Measurements from ENCODE around the gene CIC. TPM values are rescaled to one million over a fixed set of nuclear protein-coding genes. Genes with fewer than 3 reads are reported as not detected.
"Not testable (repeated sequence)": the region's sequence is repeated elsewhere in the genome, so short reads cannot be mapped to it uniquely, and the experiment has no call there.

Gene CIC
- total RNA-seq, 2 donors from 2014 or later, result 112 to 125 TPM

DNA sequence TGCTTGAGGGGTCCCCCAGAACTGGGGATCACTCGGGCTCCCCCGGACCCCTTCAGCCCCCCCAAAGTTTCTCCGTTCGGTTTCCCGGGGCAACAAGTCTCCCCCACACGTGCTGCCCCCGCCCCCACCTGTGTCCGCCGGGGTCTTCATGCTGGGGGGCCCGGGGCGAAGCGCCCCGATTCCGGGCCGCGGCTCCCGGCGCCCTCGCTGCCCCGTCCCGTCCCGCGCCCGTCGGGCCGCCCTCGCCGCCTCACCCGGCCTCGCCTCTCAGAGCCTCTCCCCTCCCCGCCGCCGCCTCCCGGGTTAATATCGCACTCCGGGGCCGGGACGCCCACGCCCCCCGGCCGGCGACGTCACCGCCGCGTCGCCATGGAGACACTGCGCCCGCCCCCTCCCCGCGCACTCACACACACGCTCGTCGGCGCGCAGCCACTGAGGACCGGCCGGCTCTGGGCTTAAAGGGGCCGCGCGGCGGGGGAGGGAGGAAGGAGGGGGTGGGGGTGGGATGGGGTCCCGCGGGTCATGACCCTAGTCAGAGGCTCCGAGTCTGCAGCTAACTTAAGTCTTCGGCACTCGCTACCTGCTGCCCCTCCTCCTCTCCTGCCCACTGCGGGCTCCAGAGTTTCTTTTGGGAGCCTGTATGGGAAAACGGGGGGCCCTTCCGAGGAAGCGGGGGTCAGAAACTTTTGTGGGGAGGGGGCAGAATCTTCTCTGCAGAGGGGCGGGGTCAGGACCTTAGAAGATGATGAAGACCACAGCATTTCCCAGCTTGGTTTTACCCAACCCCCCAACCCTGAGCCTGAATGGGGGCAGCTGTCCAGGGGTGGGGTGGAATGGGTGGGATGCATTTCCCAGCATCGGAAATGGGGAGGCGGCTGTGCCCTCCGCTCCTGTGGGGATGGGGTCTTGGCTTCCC is 13.9 kb upstream of the CIC start, which contains the start of gene ERF:
ERF (minus strand) TSS at position 279 of the 916 bp plus-strand sequence; CDS start at position 150, 129 bp downstream.
- H3K27me3 Mint-ChIP-seq, result no peaks in the 10 kb centered on the region
- no peaks in the 10 kb centered on the region for H3K36me3 Mint-ChIP-seq (ENCODE audit: low read depth)
- H3K4me3 Mint-ChIP-seq, result peak within 1 kb of the TSS; percentile 86
- ATAC-seq (peak; percentile 82), DNase-seq (peak; percentile 93 to 94 (median 93))
- H3K4me1 Mint-ChIP-seq, result peaks cover 20% of the 10 kb centered on the region
- peak within 1 kb of the TSS; percentile 61 for H3K27ac Mint-ChIP-seq
- H3K9me3 ChIP-seq (ENCODE audit: control insufficient read depth, low read length, poor library complexity, severe bottlenecking), result no peaks in the 10 kb centered on the region

DNA sequence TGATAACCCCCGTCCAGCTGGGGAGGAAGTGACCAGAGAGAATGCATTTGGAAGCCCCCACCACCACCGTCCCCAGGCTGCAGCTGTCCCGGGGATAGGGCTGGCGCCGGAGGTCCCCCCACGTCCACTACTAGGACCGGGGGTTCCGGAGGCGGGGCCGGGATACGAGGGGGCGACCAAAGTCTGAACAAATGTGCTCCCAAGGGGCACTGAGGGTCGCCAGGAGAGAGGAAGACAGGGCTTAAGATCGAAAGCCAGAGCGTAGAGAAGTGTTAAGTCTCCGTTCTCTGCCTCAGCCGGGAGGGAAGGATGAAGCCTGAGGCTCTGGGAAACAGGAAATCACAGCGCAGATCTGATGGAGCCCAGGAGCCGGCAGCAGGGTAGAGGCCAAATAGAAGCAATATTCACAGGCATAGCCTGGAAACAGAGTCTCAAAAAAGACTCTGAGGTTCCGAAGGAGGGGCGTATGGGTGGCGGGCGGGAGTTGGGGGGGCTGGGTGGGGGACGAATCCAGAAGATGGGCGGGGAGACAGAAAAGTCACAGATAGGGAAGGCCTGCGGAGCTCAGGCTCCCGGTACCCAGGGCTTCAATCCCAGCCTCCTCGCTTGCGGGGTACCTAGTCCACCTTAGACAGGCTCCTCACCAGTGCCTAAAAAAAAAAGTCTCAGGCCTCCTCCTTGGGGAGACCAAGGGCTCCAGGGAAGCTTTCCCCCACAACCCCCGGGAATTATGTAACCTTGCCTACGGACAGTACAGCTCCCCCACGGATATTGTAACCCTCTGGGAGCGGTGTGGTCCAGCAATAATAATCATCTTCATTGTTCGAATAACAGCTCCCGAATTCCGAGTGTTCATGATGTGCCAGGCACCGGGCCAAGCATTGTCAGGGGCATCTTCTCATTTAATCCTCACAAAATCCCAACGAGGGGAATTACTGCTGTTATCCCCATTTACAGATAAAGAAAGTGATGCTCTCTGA is 13.0 kb upstream of the CIC start:
- Mint-ChIP-seq H3K4me1 (peaks cover 20% of the 10 kb centered on the region), H3K27me3 (no peaks in the 10 kb centered on the region), H3K36me3 (ENCODE audit: low read depth) (no peaks in the 10 kb centered on the region), H3K4me3 (peak overlapping the region; percentile 86), H3K27ac (peak overlapping the region; percentile 61)
- DNase-seq (no peak), ATAC-seq (no peak)
- H3K9me3 ChIP-seq (ENCODE audit: control insufficient read depth, low read length, poor library complexity, severe bottlenecking), result no peaks in the 10 kb centered on the region

DNA sequence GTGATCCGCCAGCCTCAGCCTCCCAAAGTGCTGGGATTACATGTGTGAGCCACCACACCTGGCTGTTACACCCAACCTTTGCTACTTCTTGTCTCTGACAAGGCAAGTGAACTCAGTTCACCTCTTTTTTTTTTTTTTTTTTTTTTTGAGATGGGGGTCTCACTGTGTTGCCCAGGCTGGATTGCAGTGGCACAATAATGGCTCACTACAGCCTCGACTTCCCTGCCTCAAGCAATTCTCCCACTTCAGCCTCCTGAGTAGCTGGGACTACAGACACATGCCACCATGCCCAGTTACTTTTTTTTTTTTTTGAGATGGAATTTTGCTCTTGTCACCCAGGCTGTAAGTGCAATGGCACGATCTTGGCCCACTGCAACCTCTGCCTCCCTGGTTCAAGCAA is 11.2 kb upstream of the CIC start:
- ATAC-seq; H3K36me3 Mint-ChIP-seq (ENCODE audit: low read depth); H3K27me3 Mint-ChIP-seq; H3K4me3 Mint-ChIP-seq; DNase-seq; H3K27ac Mint-ChIP-seq; H3K9me3 ChIP-seq (ENCODE audit: control insufficient read depth, low read length, poor library complexity, severe bottlenecking): not testable (repeated sequence)
- peaks cover 11% of the 10 kb centered on the region for H3K4me1 Mint-ChIP-seq

DNA sequence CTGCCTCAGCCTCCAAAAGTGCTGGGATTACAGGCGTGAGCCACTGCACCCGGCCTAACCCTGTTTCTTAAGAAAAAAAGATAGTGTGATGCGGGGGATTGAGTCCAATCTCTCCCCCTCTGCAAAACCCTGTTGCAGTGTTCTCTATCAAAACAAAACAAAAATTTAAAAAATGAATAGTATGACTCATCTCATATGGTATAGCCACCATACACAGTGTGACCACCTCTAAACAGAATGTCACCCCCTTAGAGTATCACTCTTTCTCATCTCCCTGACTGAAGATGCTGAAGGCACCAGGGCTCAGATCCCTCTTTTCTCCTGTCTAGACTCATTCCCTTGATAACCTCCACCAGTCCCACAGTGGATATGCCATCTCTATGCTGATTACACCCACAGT is 7.3 kb upstream of the CIC start:
- ATAC-seq, result no peak
- Mint-ChIP-seq H3K4me1 (peaks cover under 1% of the 10 kb centered on the region), H3K36me3 (ENCODE audit: low read depth) (peaks cover 2% of the 10 kb centered on the region), H3K27ac (no peak overlapping the region), H3K27me3 (no peaks in the 10 kb centered on the region), H3K4me3 (no peak overlapping the region)
- H3K9me3 ChIP-seq (ENCODE audit: control insufficient read depth, low read length, poor library complexity, severe bottlenecking), result no peaks in the 10 kb centered on the region
- DNase-seq, result no peak

DNA sequence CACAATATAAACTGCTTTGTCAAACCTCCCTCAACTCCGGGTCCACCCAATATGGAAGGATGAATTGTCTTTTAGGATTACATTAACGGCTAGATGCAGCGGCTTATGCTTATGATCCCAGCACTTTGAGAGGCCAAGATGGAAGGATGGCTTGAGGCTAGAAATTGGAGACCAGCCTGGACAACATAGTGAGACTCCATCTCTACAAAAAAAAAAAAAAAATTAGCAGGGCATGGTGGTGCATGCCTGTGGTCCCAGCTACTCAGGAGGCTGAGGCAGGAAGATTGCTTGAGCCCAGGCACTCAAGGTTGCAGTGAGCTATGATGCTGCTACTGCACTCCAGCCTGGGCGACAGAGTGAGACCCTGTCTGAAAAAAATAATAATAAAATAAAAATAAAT is 2.9 kb upstream of the CIC start:
- H3K4me1 Mint-ChIP-seq, result peaks cover 22% of the 10 kb centered on the region
- not testable (repeated sequence) for DNase-seq; H3K36me3 Mint-ChIP-seq (ENCODE audit: low read depth); H3K27ac Mint-ChIP-seq; H3K4me3 Mint-ChIP-seq; ATAC-seq; H3K27me3 Mint-ChIP-seq; H3K9me3 ChIP-seq (ENCODE audit: control insufficient read depth, low read length, poor library complexity, severe bottlenecking)

DNA sequence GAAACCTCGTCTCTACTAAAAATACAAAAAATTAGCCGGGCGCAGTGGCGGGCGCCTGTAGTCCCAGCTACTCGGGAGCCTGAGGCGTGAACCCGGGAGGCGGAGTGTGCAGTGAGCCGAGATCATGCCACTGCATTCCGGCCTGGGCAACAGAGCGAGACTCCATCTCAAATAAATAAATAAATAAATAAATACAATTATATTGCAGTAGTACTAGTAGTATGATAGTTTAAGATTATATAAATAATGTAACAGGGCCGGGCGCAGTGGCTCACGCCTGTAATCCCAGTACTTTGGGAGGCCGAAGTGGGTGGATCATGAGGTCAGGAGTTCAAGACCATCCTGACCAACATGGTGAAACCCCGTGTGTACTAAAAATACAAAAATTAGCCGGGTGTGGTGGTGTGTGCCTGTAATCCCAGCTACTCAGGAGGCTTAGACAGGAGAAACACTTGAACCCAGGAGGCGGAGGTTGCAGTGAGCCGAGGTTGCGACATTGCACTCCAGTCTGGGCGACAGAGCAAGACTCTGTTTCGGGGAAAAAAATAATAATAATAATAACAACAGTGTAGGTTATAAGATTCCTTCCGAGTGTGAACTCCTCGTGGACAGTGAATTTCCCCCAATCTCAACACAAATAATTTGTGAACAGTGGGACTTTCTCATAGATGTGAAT is 2.0 kb upstream of the CIC start:
- not testable (repeated sequence) for H3K36me3 Mint-ChIP-seq (ENCODE audit: low read depth); ATAC-seq; DNase-seq; H3K9me3 ChIP-seq (ENCODE audit: control insufficient read depth, low read length, poor library complexity, severe bottlenecking); H3K4me3 Mint-ChIP-seq; H3K27ac Mint-ChIP-seq; H3K27me3 Mint-ChIP-seq
- peaks cover 27% of the 10 kb centered on the region for H3K4me1 Mint-ChIP-seq

DNA sequence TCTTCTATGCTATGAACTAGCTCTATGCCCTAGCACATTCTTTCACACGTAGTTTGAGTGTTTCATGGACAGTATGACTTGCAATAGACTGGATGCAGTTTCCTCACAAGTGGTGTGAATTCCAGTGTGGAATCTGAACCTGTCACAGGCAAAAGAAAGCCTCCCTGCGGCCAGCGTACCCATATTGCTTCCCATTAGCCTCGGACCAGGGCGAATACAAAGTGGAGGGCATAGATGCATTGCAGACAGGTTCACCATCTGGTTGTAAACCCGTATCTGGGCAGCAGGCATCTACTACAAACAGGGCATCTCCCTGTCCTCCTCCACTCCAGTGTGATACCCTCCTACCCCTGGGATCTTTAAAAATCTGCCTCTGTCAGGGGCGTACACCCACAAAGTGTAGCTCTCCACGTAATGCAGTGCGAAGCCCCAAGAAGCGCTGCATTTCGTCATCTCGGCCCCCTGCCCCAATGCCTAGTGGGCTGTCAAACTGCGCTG is 1.4 kb upstream of the CIC start:
- Mint-ChIP-seq H3K27ac (no peak overlapping the region), H3K27me3 (no peaks in the 10 kb centered on the region), H3K4me3 (no peak overlapping the region), H3K4me1 (peaks cover 27% of the 10 kb centered on the region), H3K36me3 (ENCODE audit: low read depth) (peaks cover 4% of the 10 kb centered on the region)
- no peaks in the 10 kb centered on the region for H3K9me3 ChIP-seq (ENCODE audit: control insufficient read depth, low read length, poor library complexity, severe bottlenecking)
- DNase-seq, result no peak
- no peak for ATAC-seq

DNA sequence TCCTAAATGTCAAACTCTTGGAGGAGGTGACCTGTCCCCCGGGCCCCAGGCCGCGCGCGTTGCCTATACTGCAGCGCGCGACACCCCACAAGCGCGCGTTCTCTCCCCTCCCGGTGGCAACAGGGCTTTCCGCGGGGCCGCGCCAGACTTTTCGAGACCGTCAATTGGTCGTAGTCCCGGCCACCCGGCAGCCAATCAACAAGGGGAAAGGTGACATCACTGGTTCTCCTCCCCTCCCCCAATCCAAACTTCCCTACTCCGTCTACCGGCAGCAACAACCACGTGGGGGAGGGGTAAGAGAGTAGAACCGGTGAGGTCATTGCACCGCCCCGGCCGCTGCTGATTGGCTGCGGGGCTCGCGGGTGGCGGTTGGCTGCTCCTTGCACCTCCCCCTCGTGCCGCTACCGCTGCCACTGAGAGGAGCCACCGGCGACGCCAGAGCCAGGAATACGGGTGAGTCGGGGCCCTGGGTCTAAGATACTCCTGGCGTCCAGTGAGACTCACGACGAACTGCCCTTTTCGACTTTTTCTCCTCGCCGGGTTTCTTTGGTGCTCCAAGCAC is 829 bp upstream of the CIC start:
- H3K4me3 Mint-ChIP-seq, result no peak overlapping the region
- ATAC-seq (peak; percentile 69), DNase-seq (peak; percentile 95 to 96 (median 95))
- no peaks in the 10 kb centered on the region for H3K27me3 Mint-ChIP-seq
- peaks cover 27% of the 10 kb centered on the region for H3K4me1 Mint-ChIP-seq
- peaks cover 4% of the 10 kb centered on the region for H3K36me3 Mint-ChIP-seq (ENCODE audit: low read depth)
- no peak overlapping the region for H3K27ac Mint-ChIP-seq
- H3K9me3 ChIP-seq (ENCODE audit: control insufficient read depth, low read length, poor library complexity, severe bottlenecking), result no peaks in the 10 kb centered on the region

DNA sequence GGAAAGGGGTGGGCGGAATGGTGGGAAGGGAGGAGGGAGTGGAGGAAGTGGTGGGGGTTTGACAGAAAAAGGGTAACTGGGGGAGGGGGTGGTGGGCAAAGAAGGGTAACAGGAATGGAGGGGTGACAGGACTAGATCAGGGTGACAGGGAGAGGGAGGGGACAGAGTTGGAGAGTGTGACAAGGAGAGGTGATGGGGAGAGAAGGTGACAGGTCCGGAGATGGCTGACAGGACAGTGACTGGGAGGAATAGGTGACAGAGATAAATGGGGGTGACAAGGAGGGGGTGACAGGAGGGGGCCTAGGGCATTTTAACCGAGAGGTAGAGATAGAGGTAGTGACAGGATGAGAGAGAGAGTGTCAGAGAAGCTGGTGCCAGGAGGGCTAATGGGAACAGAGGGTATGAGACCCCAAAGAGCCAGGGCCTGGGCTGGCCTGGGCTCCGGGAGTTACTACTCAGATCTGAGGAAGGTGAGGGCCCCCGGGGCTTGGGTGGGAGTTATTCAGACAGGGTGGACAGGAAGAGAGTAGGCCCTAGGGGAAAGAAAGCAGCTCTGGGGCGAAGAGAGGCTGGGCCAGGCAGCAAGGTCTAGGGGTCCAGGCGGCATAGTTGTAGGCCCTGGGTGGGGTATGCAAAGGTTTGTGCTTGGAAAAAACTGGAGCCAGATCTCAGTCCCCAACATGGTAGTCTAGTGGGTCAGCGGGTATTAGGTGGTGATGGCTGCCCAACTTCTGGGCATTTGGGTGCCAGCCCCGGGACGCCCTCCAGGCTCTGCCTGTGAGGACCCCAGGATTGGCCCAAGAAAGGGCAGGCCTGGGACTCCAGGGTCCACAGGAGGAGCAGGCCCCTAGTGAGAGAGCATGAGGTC is 660 bp downstream of the CIC start:
- Mint-ChIP-seq H3K36me3 (ENCODE audit: low read depth) (peaks cover 4% of the 10 kb centered on the region), H3K27ac (no peak overlapping the region), H3K4me1 (peaks cover 31% of the 10 kb centered on the region), H3K4me3 (no peak overlapping the region), H3K27me3 (no peaks in the 10 kb centered on the region)
- no peak for ATAC-seq
- no peak for DNase-seq
- H3K9me3 ChIP-seq (ENCODE audit: control insufficient read depth, low read length, poor library complexity, severe bottlenecking), result no peaks in the 10 kb centered on the region

DNA sequence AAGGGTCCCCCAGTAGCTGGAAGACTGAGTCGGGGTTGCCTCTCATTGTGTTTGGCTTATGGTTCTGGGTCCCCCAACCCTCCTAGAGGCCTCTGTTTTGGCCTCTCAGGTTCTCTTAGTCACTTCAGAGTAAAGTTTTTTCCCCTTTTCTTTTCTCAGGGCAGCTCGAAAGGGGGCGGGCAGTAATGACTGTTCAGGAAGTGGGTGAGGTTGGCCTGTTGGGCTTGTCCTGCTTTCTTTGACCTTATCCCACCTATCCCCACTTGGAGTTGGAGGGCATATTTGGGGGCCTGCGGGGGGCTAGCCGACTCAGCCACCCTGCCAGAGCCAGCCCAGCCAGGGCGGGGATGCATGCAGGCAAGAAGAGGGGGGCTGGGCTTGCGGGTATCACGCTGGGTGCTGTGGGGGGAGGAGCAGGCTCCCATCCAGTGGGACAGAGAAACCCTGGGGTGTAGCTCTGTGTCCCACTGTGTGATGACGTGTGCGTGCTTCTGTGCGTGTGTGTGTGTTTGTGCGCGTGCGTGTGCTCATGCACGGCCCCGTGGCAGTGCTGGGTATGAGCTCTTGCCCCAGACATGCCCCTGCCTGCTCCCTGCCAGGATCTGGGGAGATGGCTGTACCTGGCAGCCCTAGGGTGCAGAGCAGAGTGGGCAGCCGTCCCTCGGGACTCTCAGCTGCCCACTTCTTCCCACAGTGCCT is 1.4 kb downstream of the CIC start:
- peaks cover 38% of the 10 kb centered on the region for H3K4me1 Mint-ChIP-seq
- H3K36me3 Mint-ChIP-seq (ENCODE audit: low read depth), result peaks cover 4% of the 10 kb centered on the region
- DNase-seq (peak; percentile 52 to 67 (median 58)), ATAC-seq (peak; percentile 14)
- H3K27ac Mint-ChIP-seq, result no peak overlapping the region
- H3K27me3 Mint-ChIP-seq, result no peaks in the 10 kb centered on the region
- no peaks in the 10 kb centered on the region for H3K9me3 ChIP-seq (ENCODE audit: control insufficient read depth, low read length, poor library complexity, severe bottlenecking)
- no peak overlapping the region for H3K4me3 Mint-ChIP-seq

DNA sequence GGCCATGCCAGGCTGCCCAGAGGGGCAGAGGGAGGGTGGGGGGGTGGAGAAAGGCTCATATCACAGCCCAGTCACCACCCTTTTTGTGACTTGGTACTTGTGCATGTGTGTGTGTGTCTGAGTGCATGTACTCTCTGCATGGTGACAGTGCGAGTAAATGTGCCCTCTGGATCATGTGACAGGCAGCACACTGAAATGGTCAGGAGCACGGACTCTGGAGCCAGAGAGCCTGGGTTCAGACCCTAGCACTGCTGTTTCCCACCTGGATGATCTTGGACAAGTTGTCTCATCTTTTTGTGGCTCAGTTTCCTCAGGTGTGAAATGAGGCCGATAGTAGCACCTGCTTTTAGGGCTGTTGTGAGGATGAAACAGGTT is 2.0 kb downstream of the CIC start:
- Mint-ChIP-seq H3K36me3 (ENCODE audit: low read depth) (peaks cover 4% of the 10 kb centered on the region), H3K4me3 (no peak overlapping the region), H3K27ac (no peak overlapping the region), H3K27me3 (no peaks in the 10 kb centered on the region), H3K4me1 (peaks cover 42% of the 10 kb centered on the region)
- ATAC-seq, result no peak
- DNase-seq, result no peak
- H3K9me3 ChIP-seq (ENCODE audit: control insufficient read depth, low read length, poor library complexity, severe bottlenecking), result no peaks in the 10 kb centered on the region

All from T-helper 17 cell (primary cell).